HG03442 (cell line): ENCODE measurements around the gene GPR108.
"Not testable (repeated sequence)": the region's sequence is repeated elsewhere in the genome, so short reads cannot be mapped to it uniquely, and the experiment has no call there.

Source experiments
- ATAC-seq: cut with Tn5 transposase; IDR thresholded peaks from one replicate; pipeline ENCODE4 v1.9.1; 2021; ENCODE audit warnings: mild to moderate bottlenecking, moderate library complexity; ENCODE audit not compliant: unreplicated experiment

GPR108 gene

GRCh38 chr19:6761053-6761676, 23.8 kb upstream of the GPR108 start:
- ATAC-seq: no peak

DNA sequence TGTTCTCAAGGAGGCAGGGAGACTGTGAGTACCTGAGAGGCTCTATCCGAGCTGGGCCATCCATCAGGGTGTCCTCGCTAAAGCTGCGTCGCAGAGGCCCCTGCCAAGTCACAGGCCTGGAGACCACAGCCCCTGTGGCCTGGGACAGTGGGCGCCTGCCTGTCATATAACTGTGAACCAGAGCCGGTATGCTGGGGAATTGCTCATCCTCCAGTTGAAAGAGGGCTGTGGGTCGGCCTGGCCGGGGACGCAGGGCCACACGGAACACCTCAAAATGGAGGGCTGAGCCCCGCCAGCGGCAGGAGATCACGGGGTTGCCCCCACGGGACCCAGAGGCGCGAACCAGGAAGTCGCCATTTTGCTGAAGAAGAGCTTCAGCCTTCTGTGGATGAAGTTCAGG, 23.2 kb upstream of the GPR108 start:
- no peak for ATAC-seq

- no peak for ATAC-seq
Observed at GRCh38 chr19:6754653-6755463, 17.5 kb upstream of the GPR108 start.

- peak; percentile 8 for ATAC-seq
Observed at GRCh38 chr19:6754136-6754535, 16.8 kb upstream of the GPR108 start.

DNA sequence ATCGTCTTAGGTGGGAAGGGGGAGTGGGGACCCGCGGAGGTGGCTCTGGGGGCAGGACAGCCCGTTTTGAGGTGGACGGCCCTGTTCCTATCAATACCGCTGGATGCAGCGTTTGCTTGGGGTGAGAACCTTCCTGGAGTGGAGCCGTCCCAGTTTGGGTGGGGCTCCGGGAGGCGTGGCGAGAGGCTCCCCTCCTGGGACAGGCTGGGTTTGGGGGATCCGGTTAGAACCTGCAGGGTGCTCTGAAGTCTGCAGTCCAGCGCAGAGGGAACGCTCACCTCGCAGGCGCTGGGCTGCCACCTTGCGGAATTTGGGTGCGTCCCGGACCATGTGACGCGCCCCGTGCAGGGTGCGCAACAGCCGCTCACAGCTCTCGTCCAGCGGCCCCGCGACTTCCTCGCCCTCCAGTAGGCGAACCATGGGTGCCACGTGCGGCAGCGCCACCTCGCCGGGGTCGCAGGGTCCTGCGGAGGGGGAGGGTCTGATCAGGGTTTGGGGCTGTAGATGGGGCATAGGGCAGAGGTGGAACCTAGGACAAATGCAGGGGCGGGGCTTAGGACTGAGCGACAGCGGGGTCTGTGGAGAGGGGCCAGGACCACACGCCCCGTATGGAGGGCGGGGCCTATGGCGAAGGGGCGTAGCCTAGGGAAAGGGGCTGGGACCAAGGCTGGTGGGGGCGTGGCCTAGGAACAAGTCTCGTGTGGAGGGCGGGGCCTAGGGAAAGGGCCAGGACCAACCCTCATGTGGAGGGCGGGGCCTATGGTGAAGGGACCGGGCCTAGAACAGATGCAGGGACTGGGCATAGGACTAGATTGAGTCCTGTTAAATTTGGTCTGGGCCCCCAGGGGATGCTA, 16.0 kb upstream of the GPR108 start:
- peak; percentile 69 for ATAC-seq

- no peak for ATAC-seq
Observed at GRCh38 chr19:6752256-6753177, 15.1 kb upstream of the GPR108 start.

DNA sequence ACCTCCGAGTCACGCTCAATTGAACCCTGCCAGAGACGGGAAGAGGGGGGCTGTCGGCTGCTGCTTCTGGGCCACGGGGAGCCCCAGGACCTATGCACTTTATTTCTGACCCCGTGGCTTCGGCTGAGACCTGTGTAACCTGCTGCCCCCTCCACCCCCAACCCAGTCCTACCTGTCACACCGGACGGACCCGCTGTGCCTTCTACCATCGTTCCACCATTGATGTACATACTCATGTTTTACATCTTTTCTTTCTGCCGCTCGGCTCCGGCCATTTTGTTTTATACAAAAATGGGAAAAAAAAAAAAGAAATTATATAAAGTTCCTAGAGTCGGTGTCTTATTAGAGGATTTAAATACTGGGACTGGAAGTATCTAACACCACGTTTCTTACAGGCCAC, 13.8 kb upstream of the GPR108 start:
- ATAC-seq: no peak

DNA sequence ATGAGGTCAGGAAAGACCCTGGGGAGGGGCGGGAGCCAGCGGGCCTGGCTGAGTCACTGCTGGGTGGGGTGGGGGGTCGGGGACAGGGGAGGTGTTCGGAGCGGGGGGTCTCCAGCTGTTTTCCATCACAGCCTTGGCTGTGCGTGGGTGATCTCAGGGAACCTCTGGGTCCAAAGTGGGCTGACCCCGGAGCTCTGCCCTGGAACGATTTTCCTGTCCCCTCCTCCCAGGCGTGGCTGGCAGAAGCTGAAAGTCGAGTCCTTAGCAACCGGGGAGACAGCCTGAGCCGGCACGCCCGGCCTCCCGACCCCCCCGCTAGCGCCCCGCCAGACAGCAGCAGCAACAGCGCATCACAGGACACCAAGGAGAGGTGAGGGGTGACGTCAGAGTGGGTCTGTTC, 12.7 kb upstream of the GPR108 start:
- ATAC-seq: no peak

DNA sequence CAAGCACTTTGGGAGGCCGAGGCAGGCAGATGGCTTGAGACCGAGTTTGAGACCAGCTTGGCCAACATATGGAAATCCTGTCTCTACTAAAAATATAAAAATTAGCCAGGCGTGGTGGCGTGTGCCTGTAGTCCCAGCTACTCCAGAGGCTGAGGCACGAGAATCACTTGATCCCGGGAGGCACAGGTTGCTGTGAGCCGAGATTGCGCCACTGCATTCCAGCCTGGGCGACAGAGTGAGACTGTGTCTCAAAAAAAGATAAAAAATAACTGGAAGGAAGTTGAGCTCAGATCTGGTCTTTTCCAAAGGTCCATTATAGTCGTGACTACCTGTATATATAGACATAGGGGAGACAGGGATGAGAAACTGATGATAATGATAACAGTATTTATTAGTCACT, 11.2 kb upstream of the GPR108 start:
- not testable (repeated sequence) for ATAC-seq

DNA sequence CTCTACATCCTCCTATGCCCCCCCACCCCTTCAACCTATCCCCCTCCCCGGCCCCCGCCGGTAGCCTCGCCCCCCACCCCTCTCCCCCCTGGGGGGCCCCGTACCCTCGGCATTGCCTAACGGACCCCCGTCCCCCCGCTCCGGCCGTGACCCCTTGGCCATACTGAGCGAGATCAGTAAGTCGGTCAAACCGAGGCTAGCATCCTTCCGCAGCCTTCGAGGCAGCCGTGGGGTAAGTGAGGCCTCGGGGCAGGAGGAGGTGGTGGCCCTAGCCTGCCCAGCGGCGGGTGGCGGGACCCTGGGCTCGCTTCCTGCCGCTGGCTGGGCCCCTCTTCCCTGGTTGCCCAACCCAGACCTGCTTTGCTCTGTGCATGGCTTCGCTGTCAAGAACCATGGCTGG, 8.6 kb upstream of the GPR108 start:
- no peak for ATAC-seq

- ATAC-seq: no peak
Observed at GRCh38 chr19:6744381-6745301, 7.3 kb upstream of the GPR108 start.

DNA sequence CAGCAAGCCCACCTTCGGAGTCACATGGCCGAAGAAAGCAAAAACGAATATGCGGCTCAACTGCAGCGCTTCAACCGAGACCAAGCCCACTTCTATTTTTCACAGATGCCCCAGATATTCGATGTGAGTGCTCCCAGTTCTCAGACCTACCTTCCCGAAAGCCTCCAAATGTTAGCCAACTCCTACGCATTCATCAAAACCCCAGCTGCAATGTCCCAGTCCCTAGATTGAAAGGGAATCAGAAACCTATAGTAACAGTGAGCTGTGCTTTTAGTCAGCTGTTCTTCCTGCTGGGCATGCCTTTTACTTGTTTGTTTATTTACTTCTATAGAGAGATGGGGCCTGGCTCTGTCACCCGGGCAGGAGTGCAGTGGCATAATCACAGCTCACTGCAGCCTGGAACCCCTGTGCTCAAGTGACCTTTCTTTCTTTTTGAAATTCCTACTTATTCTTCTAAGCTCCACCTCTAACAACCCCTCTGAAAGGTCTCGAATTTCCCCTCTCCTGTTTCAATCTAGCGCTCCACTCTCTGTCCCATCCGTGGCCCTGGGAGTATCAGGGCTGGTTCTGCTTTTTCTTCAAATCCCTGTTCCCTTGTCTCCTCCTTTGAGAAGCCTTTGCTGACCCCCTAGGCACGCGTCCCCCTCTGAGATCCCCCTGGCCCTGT, 6.5 kb upstream of the GPR108 start:
- ATAC-seq: no peak

GRCh38 chr19:6743066-6743465, 5.7 kb upstream of the GPR108 start:
- no peak for ATAC-seq

DNA sequence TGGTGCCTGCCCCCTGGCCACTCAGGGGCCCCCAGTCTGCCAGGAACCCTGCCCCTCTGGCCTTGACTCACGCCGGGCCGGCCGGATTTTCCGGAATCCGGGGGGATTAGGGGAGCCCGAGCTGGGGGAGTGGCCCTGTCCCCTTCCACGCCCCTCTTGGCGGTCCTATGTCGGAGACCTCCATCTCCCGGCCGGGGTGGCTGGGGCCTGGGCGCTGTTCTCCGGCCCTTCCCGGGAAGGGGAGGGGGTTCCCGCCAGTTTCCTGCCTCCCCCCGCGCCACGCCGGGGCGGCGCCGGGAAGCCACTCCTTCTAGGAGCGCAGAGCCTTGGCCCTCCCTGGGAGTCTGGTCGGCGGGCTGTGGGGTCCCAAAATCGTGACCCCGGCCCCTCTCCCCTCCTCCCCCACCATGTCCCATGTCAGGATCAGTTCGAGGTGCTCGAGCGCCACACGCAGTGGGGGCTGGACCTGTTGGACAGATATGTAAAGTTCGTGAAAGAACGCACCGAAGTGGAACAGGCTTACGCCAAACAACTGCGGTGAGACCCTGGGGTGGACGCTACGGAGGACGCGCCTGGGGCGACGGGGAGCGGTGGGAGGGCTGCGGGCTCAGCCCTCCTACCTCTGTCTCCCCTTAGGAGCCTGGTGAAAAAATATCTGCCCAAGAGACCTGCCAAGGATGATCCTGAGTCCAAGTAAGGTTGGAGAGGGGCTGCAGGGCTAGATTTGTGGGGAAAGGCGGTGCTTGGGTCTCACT, 3.4 kb upstream of the GPR108 start:
- ATAC-seq: no peak

DNA sequence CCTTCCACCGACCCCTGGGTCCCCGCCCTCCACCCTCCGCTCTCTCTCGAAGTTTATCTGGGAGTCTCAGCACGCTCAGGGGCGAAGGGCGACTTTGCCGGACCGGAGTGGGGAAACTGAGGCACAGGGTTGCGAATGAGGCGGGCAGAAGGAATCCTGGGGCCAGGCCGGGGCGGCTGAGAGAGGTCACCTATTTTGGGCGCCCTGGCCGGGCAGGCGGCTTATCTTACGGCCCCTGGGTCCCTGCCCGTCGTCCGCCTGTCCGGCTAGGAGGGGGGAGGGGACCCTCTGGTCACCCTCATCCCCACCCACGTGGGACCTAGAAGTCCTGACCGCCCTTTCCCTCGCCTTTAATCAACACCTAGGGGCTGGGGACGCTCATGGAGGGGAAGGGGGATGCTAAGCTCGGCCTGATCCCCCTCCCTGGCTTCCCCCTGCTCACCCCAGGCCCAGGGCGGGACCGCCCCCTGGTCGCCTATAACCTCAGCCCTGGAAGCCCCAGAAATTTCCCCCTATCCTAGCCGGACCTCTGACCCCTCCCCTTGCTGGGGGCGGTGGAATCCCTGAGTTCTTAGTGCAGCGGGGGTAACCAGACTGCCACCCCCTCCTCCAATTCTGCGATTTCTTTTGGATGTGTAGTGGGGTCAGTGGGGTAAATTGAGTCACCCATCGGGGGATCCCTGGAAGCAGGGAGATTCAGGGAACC, 2.7 kb upstream of the GPR108 start:
- ATAC-seq: no peak

- no peak for ATAC-seq
Observed at GRCh38 chr19:6739390-6739882, 2.1 kb upstream of the GPR108 start, which contains the start of gene TRIP10. TRIP10 (plus strand) TSS chr19:6739680; CDS start chr19:6739762, 82 bp downstream.

DNA sequence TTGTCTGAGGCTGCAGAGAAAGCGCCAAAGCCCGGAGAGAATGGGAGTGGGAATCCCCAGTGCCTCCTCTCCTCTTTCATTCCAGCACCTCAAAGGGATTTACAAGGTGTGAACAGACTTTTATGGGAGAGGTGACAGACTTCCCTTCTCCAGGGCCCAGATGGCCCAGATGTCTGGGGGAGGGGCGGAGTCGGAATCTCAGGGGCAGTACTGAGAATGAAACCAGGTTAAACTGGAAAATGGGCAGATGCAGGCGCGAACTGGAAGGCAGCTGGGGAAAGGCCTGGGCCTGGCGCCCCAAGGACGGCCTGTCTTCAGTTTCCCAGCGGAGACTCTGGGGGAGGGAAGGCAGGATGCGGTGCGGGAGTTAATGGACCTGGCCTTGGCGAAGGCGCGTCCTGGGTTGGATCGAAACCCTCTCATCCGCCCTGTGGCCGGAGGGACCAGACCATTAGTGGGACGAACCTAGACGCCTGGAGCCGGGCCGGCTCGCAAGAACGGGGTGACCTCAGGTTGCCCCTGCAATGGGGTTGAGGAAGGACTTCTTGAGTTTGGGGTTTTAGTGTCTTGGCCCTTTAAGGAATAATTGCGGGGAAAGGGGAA, 1.5 kb upstream of the GPR108 start:
- no peak for ATAC-seq
